Thyroid gland (tissue), 4 donors: ENCODE measurements around the gene PDP2. TPM values are rescaled to one million over a fixed set of nuclear protein-coding genes. Genes with fewer than 3 reads are reported as not detected.

Experiments used
- DNase-seq, 2 donors: peaks; one replicate each; pipeline ENCODE4 v3.0.0-alpha.2; 2019
- H3K27ac ChIP-seq, 3 donors: fragments of 200-600 bp; sonication (generic); 1 replicate in 2 of 3; 2 replicates in 1 of 3; pipeline ENCODE4 v1.5.1; 2016 to 2019; ENCODE audit warnings: mild to moderate bottlenecking in 1 of 3, moderate library complexity in 1 of 3
- H3K27me3 ChIP-seq: fragments of 200-600 bp; sonication (generic); one replicate; pipeline ENCODE4 v1.5.1; 2019
- H3K36me3 ChIP-seq, 2 donors: fragments of 200-600 bp; sonication (generic); one replicate each; pipeline ENCODE4 v1.5.1; 2016 to 2019
- H3K4me1 ChIP-seq, 2 donors: fragments of 200-600 bp; sonication (generic); one replicate each; pipeline ENCODE4 v1.5.1; 2017 to 2019
- H3K4me3 ChIP-seq, 3 donors: fragments of 200-600 bp; sonication (generic); replicated peaks in 1 of 3; 1 replicate in 2 of 3; 2 replicates in 1 of 3; pipeline ENCODE4 v1.5.1; 2016; ENCODE audit warnings: mild to moderate bottlenecking in 1 of 3
- H3K9me3 ChIP-seq: fragments of 200-600 bp; sonication (generic); one replicate; pipeline ENCODE4 v1.5.1; 2017
- POLR2A ChIP-seq, 2 donors: fragments of 450-650 bp; IDR thresholded peaks; one replicate each; pipeline ENCODE4 v1.6.1; 2017; ENCODE audit warnings: antibody characterized with exemption in 2 of 2, mild to moderate bottlenecking in 2 of 2, moderate library complexity in 1 of 2
- WGBS, 2 donors: methylation state at CpG; one replicate each; pipeline ENCODE4 v1.1.5; 2017; 5-methylcytosine and 5-hydroxymethylcytosine counted together
- intact Hi-C: fragments of 100-400 bp; cut with DNase I; formaldehyde crosslinking; loops from one replicate; pipeline ENCODE4 v1.15.1; 2023
- total RNA-seq, 4 donors: library from RNA; depleted of rRNA; stranded (reverse); fragments of >200 nt; gene quantifications; one replicate each; pipeline ENCODE4 v1.2.3, GENCODE V29; 2016
- TF ChIP-seq, protein P1 (sequence below), 6 experiments: fragments of 200-600 bp in 3 of 6; fragments of 450-650 bp in 3 of 6; sonication (generic) in 3 of 6; IDR thresholded peaks; one replicate each; pipeline ENCODE4 v1.5.1; 2016 to 2019; ENCODE audit warnings: antibody characterized with exemption in 6 of 6, mild to moderate bottlenecking in 2 of 6, inconsistent platforms in 1 of 6, moderate library complexity in 1 of 6

The PDP2 gene
- total RNA-seq, 4 donors from 2014 or later: 10.7 to 34.5 (median 26.9) TPM

DNA sequence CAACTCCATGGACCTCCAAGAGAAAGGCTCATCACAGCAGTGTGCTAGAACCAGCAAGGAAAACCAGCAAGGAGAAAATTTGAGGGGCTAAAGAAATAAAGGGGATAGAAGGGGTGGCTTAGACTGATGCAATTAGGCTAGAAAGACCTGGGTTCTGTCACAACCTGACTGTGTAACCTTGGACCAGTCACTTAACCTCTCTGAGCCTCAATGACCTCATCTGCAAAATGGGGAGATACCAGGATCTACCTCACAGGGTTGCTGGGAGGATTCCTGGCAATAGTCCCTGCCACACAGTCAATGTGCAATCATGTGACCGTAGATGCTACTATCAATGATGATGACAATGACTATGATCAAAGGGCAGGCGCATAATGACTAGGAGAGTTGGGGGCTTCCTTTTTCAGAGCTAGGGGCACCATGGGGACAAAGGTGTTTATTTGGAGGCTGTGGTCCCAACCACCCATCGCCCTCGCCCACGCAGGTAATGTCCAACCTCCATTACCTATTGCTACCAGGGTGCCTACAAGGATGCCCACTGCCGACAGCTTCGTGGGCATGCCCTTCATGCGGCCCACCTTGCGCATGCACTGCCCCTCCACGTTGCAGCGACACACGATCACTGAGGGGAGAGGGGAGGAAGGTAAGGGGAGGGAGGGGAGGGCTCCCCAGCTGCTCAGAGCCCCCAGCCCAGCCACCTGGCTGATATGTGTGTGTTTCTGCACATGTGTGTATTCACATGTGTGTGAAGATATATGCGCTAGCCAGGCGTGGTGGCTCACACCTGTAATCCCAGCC is 28.6 kb downstream of the PDP2 start:
- H3K4me3 ChIP-seq: no peak overlapping the region
- intact Hi-C loops: no loop called here
- TF ChIP-seq POLR2A (IDR thresholded peaks at IDR 0.05): no peak
- TF ChIP-seq, protein P1, sequence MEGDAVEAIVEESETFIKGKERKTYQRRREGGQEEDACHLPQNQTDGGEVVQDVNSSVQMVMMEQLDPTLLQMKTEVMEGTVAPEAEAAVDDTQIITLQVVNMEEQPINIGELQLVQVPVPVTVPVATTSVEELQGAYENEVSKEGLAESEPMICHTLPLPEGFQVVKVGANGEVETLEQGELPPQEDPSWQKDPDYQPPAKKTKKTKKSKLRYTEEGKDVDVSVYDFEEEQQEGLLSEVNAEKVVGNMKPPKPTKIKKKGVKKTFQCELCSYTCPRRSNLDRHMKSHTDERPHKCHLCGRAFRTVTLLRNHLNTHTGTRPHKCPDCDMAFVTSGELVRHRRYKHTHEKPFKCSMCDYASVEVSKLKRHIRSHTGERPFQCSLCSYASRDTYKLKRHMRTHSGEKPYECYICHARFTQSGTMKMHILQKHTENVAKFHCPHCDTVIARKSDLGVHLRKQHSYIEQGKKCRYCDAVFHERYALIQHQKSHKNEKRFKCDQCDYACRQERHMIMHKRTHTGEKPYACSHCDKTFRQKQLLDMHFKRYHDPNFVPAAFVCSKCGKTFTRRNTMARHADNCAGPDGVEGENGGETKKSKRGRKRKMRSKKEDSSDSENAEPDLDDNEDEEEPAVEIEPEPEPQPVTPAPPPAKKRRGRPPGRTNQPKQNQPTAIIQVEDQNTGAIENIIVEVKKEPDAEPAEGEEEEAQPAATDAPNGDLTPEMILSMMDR (IDR thresholded peaks at IDR 0.05): no peak
- no peaks in the 10 kb centered on the region for H3K27me3 ChIP-seq
- H3K4me1 ChIP-seq: peaks cover 19 to 23% of the 10 kb centered on the region in 2 donors
- DNase-seq: no peak
- H3K27ac ChIP-seq: no peak overlapping the region
- no peaks in the 10 kb centered on the region for H3K9me3 ChIP-seq
- no peaks in the 10 kb centered on the region for H3K36me3 ChIP-seq
- WGBS, 2 donors: 92 to 94% methylated on average over 14 of the region's 14 CpGs

DNA sequence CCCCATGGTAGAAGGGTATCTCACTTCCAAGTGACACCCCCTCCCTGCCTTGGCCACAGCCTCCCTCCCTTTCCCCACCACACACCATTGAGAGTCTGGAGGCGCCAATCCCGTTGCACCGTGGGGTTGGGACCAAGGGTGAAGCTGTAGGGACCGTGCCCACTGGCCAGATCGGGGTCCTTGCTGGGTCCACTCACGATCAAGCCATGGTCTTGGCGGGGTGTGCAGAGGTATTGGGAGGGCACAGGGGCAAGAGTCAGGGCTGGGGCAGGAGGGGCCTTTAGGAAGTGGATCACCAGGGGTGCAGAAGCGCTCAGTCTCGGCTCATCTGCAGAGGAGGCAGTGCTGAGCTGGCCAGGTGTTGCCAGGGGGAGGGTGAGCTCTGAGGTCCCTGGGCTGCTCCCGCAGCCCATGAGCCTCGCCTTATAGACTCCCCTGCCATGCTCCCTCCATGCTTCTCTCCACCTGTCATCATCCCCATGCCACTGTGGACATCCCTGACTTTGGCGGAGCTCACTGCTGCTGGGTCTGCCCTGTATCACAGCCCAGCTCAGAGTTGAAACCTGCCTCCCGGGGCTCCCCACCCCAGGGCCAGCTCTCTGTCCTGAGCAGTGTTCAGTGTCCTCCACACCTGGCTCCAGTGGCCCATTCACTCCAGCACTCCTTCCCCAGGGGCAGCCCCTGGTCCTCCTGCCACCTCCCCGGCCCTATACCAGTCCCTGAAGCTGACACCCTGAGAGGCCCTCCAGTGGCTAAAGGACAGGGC is 30.0 kb downstream of the PDP2 start:
- 79 to 90% methylated on average over 13 to 14 of the region's 14 CpGs for WGBS, 2 donors
- DNase-seq: no peak
- no peak overlapping the region for H3K4me3 ChIP-seq
- TF ChIP-seq POLR2A (IDR thresholded peaks at IDR 0.05): no peak
- TF ChIP-seq, protein P1 (IDR thresholded peaks at IDR 0.05): no peak
- intact Hi-C loops: no loop called here
- no peak overlapping the region for H3K27ac ChIP-seq
- no peaks in the 10 kb centered on the region for H3K9me3 ChIP-seq
- no peaks in the 10 kb centered on the region for H3K36me3 ChIP-seq
- H3K27me3 ChIP-seq: no peaks in the 10 kb centered on the region
- H3K4me1 ChIP-seq: peaks cover 9% of the 10 kb centered on the region in 2 donors

DNA sequence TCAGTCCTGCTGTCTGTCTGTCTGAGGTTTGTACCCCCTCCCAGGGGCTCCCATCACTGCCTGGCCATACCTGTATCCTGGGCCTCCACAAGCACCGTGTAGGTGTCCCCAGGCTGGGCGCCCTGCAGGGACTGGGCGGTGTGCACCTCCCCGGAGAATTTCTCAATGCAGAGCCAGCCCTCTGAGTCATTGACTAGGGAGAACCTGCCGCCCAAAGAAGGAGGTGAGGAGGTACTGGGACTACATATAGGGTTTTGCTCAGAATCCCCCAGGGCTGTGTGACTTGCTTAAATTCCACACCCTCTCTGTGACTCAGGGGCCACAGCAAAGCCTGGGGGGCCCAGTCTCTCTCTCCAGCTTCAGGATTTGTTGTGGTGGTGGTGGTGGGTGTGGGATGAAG is 30.8 kb downstream of the PDP2 start:
- Histone ChIP-seq H3K27ac (no peak overlapping the region), H3K4me1 (peaks cover under 1 to 2% of the 10 kb centered on the region in 2 donors), H3K27me3 (no peaks in the 10 kb centered on the region), H3K4me3 (no peak overlapping the region), H3K36me3 (no peaks in the 10 kb centered on the region), H3K9me3 (no peaks in the 10 kb centered on the region)
- 80% methylated on average over 2 to 3 of the region's 5 CpGs for WGBS, 2 donors
- TF ChIP-seq, protein P1 (IDR thresholded peaks at IDR 0.05): no peak
- TF ChIP-seq POLR2A (IDR thresholded peaks at IDR 0.05): no peak
- DNase-seq: no peak
- intact Hi-C loops: no loop called here

DNA sequence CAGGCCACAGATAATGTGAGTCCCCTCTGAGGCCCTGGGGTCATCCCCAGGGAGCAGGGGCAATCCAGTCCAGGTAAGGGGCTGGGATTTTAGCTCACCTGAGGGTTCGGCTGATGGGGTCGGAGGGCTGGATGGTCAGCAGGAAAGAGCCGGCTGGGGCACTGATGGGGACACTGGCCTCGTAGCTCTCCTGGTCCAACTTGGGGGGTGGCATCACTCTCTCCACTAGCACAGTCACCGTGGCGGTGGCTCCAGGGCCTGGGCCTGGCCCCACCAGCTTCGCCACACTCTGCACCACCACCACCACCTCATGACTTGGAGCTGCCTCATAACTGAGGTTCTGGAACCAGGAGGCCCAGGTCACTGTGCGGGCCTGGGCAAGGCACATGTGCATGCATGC is 31.5 kb downstream of the PDP2 start:
- no peaks in the 10 kb centered on the region for H3K4me1 ChIP-seq
- TF ChIP-seq, protein P1 (IDR thresholded peaks at IDR 0.05): no peak
- TF ChIP-seq POLR2A (IDR thresholded peaks at IDR 0.05): no peak
- H3K27me3 ChIP-seq: no peaks in the 10 kb centered on the region
- H3K9me3 ChIP-seq: no peaks in the 10 kb centered on the region
- no peaks in the 10 kb centered on the region for H3K36me3 ChIP-seq
- 85 to 93% methylated on average over 8 of the region's 8 CpGs for WGBS, 2 donors
- DNase-seq: no peak
- no peak overlapping the region for H3K27ac ChIP-seq
- no peak overlapping the region for H3K4me3 ChIP-seq
- intact Hi-C loops: no loop called here

DNA sequence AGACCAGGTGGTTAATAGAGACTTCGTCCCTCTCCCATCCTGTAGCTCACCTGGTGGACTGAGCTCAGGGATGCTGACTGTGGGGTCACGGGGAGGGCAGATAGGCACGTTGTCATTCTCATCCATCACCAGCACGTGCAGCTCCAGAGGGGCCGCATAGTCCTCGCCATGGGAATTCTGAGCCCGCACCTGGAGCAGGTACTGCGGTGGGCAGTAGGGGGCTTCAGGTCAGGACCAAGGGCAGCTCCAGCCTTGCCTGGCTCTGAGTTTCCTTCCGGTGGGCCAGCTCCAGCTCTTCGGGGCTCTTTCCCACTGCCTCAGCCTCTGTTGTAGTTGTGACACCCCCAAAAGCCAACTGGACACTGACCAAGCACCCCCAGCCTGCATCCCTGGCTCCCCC is 32.8 kb downstream of the PDP2 start:
- no peaks in the 10 kb centered on the region for H3K9me3 ChIP-seq
- H3K36me3 ChIP-seq: no peaks in the 10 kb centered on the region
- 54% methylated on average over 4 of the region's 10 CpGs; no CpG with 5 or more reads in 1 of the 2 donors for WGBS, 2 donors
- H3K27ac ChIP-seq: no peak overlapping the region
- DNase-seq: no peak
- intact Hi-C loops: no loop called here
- H3K27me3 ChIP-seq: no peaks in the 10 kb centered on the region
- no peak overlapping the region for H3K4me3 ChIP-seq
- TF ChIP-seq, protein P1 (IDR thresholded peaks at IDR 0.05): no peak
- TF ChIP-seq POLR2A (IDR thresholded peaks at IDR 0.05): no peak
- H3K4me1 ChIP-seq: peaks cover 8 to 10% of the 10 kb centered on the region in 2 donors
